Measurements from ENCODE around the gene TMEM97.

The TMEM97 gene

DNA sequence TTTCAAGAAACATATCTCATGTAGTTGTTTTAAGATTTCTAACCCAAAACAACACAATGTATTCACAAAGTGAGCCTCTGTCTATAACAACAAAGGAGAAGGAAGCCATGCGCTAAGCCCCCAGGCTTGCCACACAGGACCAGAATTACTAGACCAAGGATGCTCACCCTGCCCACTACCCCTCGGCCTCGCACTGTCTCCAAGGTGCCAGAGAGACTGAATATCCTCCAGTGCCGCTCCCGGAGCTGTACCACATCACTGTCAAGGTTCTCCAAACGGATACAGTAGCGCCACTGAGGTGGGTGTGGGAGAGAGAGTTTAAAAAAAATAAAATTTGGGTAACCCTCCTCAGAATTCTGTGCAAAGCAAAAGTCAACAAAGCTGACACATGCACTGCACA is 31.3 kb downstream of the TMEM97 start:
- DNase-seq: no peak
- no peaks in the 10 kb centered on the region for H3K27me3 Mint-ChIP-seq
- H3K4me1 Mint-ChIP-seq: peaks cover 2% of the 10 kb centered on the region
- no peak overlapping the region for H3K27ac Mint-ChIP-seq
- CTCF ChIA-PET: no interaction called here
- H3K36me3 Mint-ChIP-seq: peaks cover 48% of the 10 kb centered on the region
- H3K4me3 Mint-ChIP-seq: no peak overlapping the region
- H3K9me3 Mint-ChIP-seq: no peaks in the 10 kb centered on the region

GRCh38 chr17:28357061-28357900 is 38.3 kb downstream of the TMEM97 start, which contains the start of gene POLDIP2:
Gene POLDIP2, minus strand, starts transcription at chr17:28357527. Its CDS starts 79 bp downstream, at chr17:28357448.
- H3K36me3 Mint-ChIP-seq: peaks cover 25% of the 10 kb centered on the region
- CTCF ChIA-PET: interaction anchor here (0.7 to 2.8 kb wide), 4 partner anchors 10 to 59 kb away, joined by 3 to 10 read pairs (median 6); partner anchors contain the start of genes IFT20 and TNFAIP1
- peak within 1 kb of the TSS; percentile 91 for H3K27ac Mint-ChIP-seq
- no peaks in the 10 kb centered on the region for H3K9me3 Mint-ChIP-seq
- peak within 1 kb of the TSS; percentile 93 for H3K4me3 Mint-ChIP-seq
- DNase-seq: peak; percentile 97
- H3K4me1 Mint-ChIP-seq: peaks cover 37% of the 10 kb centered on the region
- no peaks in the 10 kb centered on the region for H3K27me3 Mint-ChIP-seq

DNA sequence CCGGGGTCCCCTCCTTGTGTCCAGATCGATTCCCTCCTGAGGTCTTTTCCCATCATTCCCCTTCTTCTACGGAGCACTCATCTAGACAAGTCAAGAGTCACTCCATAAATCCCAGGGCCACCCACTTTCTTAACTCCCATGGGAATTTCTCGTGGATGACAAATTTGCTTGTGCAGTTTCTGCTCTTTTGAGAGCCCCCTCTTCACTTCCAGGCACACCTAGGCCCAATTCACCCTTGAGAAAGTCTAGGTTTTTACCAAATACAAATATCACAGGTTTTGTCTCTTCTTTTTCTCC is 38.8 kb downstream of the TMEM97 start:
- peak overlapping the region; percentile 93 for H3K4me3 Mint-ChIP-seq
- H3K36me3 Mint-ChIP-seq: peaks cover 25% of the 10 kb centered on the region
- CTCF ChIA-PET: interaction anchor here (0.7 to 2.8 kb wide), 3 partner anchors 22 to 59 kb away, joined by 3 to 10 read pairs (median 9); partner anchors contain the start of genes IFT20 and TNFAIP1
- H3K27me3 Mint-ChIP-seq: no peaks in the 10 kb centered on the region
- H3K27ac Mint-ChIP-seq: peak overlapping the region; percentile 91
- peaks cover 37% of the 10 kb centered on the region for H3K4me1 Mint-ChIP-seq
- no peak for DNase-seq
- no peaks in the 10 kb centered on the region for H3K9me3 Mint-ChIP-seq

DNA sequence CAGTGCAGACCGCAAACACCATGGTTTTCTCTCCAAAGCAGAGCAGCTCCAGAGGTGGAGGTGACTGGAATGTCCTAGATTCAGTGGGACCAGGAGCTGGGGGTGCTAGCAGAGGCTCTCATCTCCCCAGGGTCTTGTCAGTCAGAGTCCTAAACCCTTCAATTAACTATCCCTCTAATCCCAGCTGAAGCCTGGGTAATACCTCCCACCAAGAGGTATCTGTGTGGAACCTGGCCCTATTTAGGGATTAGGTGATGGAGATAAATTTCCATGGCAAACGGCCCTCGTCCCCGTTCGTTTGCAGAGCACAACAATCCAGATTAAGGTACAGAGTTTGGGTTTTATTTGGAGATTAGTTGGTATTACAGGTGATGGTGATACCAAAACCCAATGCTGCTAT is 44.2 kb downstream of the TMEM97 start:
- no peak overlapping the region for H3K27ac Mint-ChIP-seq
- no peak overlapping the region for H3K4me3 Mint-ChIP-seq
- CTCF ChIA-PET: no interaction called here
- no peaks in the 10 kb centered on the region for H3K27me3 Mint-ChIP-seq
- peaks cover 15% of the 10 kb centered on the region for H3K36me3 Mint-ChIP-seq
- no peaks in the 10 kb centered on the region for H3K9me3 Mint-ChIP-seq
- peaks cover 11% of the 10 kb centered on the region for H3K4me1 Mint-ChIP-seq
- no peak for DNase-seq

DNA sequence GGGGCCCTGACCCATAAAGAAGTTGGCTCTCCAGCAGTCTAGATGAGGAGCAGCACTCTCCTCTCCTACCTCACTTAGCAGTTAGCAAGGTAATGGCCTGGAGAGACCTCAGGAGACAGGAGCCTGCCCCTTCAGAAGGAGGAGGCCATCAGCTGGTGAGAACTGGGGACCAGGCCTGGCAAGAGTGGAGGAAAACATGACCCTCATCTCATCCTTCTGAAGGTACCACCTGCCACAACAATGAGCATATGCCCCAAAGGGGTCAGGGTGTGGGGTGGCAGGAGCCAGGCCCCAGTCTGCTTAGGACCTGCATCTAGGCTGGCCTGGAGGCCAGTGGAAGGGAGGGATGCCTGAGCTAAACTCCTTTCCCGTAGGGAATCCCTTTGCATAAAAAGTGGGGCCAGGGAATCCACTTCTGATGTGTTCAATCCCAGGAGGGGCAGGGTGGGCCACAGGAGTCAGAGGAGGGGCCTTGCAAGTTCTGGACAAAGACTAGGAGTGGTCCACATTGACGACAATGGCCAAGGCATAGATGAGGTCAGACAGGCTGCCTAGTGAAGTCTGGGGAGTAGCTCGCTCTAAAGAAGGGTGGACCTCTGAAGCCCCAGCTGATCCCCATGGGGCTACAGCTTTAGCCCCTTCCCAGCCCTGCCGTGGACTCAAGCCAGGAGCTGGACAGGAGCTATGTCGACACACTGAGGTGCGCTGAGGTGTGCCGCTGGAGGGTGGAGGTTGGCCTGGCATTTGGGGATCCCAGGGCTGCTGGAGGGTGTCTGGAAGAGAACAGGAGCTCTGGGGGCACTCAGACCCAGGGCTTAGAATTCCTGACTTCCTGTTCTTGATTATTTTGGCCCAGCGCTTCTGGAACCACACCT is 45.0 kb downstream of the TMEM97 start:
- Mint-ChIP-seq H3K27me3 (no peaks in the 10 kb centered on the region), H3K4me1 (peaks cover 3% of the 10 kb centered on the region), H3K36me3 (peaks cover 15% of the 10 kb centered on the region), H3K9me3 (no peaks in the 10 kb centered on the region), H3K27ac (no peak overlapping the region), H3K4me3 (no peak overlapping the region)
- DNase-seq: no peak
- CTCF ChIA-PET: interaction anchor here (1.1 kb wide), 1 partner anchor 53 kb away, joined by 3 read pairs; no protein-coding TSS in a partner anchor

DNA sequence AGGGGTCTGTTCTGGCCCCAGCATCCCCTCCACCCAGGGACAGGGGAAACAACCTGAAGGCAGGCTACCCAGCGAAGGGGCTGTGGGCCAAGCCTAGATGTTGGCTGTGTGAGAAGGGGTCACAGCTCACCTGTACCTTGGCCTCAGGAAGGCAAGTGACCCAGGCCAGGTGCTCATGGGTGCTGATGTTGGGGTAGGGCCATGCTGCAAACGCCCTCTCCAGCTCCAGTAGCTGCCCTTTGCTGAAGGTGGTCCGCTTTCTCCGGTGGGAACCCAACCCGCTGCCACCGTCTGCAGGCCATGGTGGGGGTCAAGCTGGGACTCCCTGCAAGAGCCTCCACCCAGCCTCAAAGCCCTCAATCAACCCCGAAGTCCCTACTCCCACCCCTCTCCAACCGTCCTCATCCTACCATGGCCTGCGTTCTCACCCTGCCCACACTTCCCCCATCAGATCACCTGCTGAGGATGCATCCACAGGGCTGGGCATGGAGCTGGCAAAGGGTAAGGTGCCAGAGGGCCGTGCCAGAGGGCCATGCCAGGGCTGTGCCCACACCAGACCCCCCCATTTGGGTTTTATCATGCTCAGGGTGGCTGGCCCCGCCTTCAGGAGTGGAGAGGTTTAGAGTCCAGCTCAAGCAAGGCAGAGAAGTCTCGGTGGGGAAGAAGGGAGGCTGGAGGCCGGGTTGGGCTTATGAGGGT is 45.8 kb downstream of the TMEM97 start, which contains the start of gene SEBOX:
Gene SEBOX (minus strand): TSS at position 535 of the 699 bp plus-strand sequence. CDS start 48 bp downstream, at position 487.
- DNase-seq: no peak
- Mint-ChIP-seq H3K4me1 (no peaks in the 10 kb centered on the region), H3K27ac (no peak within 1 kb of the TSS), H3K36me3 (peaks cover 15% of the 10 kb centered on the region), H3K27me3 (no peaks in the 10 kb centered on the region), H3K4me3 (no peak within 1 kb of the TSS), H3K9me3 (no peaks in the 10 kb centered on the region)
- CTCF ChIA-PET: interaction anchor here (1.1 kb wide), 1 partner anchor 53 kb away, joined by 3 read pairs; no protein-coding TSS in a partner anchor

GRCh38 chr17:28365487-28365886 is 46.5 kb downstream of the TMEM97 start:
- no peaks in the 10 kb centered on the region for H3K9me3 Mint-ChIP-seq
- H3K36me3 Mint-ChIP-seq: peaks cover 11% of the 10 kb centered on the region
- H3K27ac Mint-ChIP-seq: no peak overlapping the region
- DNase-seq: no peak
- no peak overlapping the region for H3K4me3 Mint-ChIP-seq
- CTCF ChIA-PET: no interaction called here
- H3K27me3 Mint-ChIP-seq: no peaks in the 10 kb centered on the region
- H3K4me1 Mint-ChIP-seq: peaks cover 4% of the 10 kb centered on the region

DNA sequence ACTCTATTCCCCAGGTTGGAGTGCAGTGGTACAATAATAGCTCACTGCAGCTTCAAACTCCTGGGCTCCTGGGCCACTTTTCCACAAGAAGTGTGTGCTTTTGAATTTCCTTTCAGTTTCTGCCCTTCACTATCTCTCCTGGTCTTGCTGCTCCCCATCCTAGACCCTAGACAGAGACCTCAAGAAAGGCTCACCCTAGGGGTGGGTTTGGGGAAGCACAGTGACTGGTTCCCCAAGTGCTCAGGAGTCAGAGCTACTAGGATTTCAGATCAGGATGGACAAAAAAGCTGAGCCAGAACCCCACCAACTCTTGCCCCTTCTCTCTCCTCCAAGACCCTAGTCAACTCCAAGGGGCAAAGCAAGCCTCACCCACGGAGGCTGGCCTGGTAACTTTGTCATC is 47.6 kb downstream of the TMEM97 start:
- Mint-ChIP-seq H3K9me3 (no peaks in the 10 kb centered on the region), H3K27ac (no peak overlapping the region), H3K4me3 (no peak overlapping the region), H3K4me1 (peaks cover 10% of the 10 kb centered on the region), H3K27me3 (no peaks in the 10 kb centered on the region), H3K36me3 (peaks cover 4% of the 10 kb centered on the region)
- CTCF ChIA-PET: interaction anchor here (0.9 to 1.3 kb wide), 2 partner anchors 10 to 11 kb away, joined by 3 read pairs; no protein-coding TSS in a partner anchor
- no peak for DNase-seq

GRCh38 chr17:28367641-28368305 is 48.8 kb downstream of the TMEM97 start:
- Mint-ChIP-seq H3K4me1 (peaks cover 19% of the 10 kb centered on the region), H3K27me3 (peaks cover under 1% of the 10 kb centered on the region), H3K36me3 (peaks cover 4% of the 10 kb centered on the region), H3K27ac (no peak overlapping the region), H3K4me3 (no peak overlapping the region), H3K9me3 (no peaks in the 10 kb centered on the region)
- no peak for DNase-seq
- CTCF ChIA-PET: interaction anchor here (1.3 kb wide), 1 partner anchor 12 kb away, joined by 3 read pairs; no protein-coding TSS in a partner anchor

GRCh38 chr17:28368306-28368831 is 49.4 kb downstream of the TMEM97 start:
- H3K4me3 Mint-ChIP-seq: no peak overlapping the region
- CTCF ChIA-PET: no interaction called here
- no peak for DNase-seq
- peaks cover 25% of the 10 kb centered on the region for H3K4me1 Mint-ChIP-seq
- H3K27ac Mint-ChIP-seq: no peak overlapping the region
- H3K9me3 Mint-ChIP-seq: no peaks in the 10 kb centered on the region
- H3K27me3 Mint-ChIP-seq: peaks cover 5% of the 10 kb centered on the region
- H3K36me3 Mint-ChIP-seq: peaks cover 3% of the 10 kb centered on the region

DNA sequence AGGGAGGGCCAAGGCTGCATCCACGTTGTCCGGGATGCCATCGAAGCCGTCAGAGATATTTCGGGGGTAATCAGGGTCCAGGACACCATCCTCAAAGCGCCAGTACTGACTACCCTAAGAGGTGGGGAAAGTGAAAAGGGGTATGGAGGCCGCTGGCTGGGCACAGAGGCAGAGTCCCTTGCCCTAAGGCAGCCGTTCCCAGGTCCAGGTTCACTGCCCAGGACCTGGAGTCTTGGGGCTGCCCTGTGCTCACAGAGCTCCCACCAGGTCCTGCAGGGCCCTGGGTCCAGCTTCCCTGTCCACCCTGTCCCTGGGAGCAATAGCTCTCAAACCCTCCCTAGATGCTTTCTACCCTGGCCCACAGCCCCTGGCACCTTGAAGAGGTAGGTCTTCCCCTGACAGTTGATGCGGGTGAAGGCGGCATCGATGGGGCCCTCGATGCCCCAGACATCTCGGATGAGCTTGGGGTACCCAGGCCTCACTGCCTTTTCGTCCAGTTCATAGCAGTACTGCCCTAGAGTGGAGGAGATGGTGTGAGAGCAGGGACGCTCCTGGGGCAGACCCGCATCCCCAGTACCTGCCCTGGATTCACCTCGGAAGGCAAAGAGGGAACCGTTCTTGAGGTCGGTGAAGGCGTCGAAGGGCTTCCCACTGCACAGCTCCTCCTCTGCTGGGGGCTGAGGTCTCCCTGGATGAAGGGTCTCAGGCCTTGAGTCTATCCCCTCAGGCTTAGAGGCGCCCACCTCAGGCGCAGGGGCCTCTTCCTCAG is 50.1 kb downstream of the TMEM97 start:
- DNase-seq: no peak
- H3K4me1 Mint-ChIP-seq: peaks cover 29% of the 10 kb centered on the region
- H3K36me3 Mint-ChIP-seq: no peaks in the 10 kb centered on the region
- H3K27me3 Mint-ChIP-seq: peaks cover 5% of the 10 kb centered on the region
- CTCF ChIA-PET: no interaction called here
- no peak overlapping the region for H3K27ac Mint-ChIP-seq
- H3K9me3 Mint-ChIP-seq: no peaks in the 10 kb centered on the region
- H3K4me3 Mint-ChIP-seq: no peak overlapping the region

GRCh38 chr17:28369684-28370034 is 50.7 kb downstream of the TMEM97 start:
- DNase-seq: no peak
- Mint-ChIP-seq H3K27ac (no peak overlapping the region), H3K36me3 (no peaks in the 10 kb centered on the region), H3K4me3 (no peak overlapping the region), H3K27me3 (peaks cover 5% of the 10 kb centered on the region), H3K4me1 (peaks cover 29% of the 10 kb centered on the region), H3K9me3 (no peaks in the 10 kb centered on the region)
- CTCF ChIA-PET: no interaction called here

Measured in activated naive CD4-positive, alpha-beta T cell treated with anti-CD3 and anti-CD28 coated beads, Interleukin-2, amount 10 ng/mL, durations not matched to agents 7 days and 5 days (primary cell).